Measurements from ENCODE around the gene TCP11L1.

The TCP11L1 gene

DNA sequence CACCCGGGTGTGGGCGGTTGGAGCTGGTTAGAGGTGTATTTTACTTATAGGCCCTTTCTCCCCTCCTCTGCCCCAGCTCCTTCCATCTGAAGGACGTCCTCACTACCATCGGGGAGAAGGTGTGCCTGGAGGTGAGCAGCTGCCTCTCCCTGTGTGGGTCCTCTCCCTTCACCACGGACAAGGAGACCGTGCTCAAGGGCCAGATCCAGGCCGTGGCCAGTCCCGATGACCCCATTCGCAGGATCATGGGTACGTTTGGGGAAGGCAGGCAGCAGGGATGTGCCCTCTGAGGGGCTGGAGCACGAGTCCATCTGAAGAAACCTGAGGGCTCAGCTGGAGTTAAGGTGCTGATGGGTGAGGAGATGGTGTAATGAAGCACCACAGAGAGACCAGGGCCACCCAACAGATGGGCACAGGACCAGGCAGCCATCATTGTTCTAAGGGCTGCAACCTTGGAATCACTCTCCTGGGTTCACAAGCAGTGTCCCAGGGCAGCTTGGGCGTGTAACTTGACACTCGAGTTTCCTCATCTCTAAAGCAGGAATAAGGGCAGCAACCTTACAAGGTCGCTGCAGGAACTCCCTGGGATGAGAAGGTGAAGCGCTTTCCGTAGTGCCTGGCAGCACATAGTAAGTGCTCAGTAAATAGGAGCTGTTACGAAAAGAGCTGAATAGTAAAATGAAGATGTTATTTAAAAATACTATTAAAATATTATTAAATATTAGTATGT is 29.4 kb downstream of the TCP11L1 start:
- Histone ChIP-seq H3K4me1 (no peaks in the 10 kb centered on the region), H3K9me3 (no peaks in the 10 kb centered on the region), H3K36me3 (no peaks in the 10 kb centered on the region), H3K4me3 (ENCODE audit: low read depth, low read length) (no peak overlapping the region), H3K27me3 (no peaks in the 10 kb centered on the region)
- TF ChIP-seq, protein P1, sequence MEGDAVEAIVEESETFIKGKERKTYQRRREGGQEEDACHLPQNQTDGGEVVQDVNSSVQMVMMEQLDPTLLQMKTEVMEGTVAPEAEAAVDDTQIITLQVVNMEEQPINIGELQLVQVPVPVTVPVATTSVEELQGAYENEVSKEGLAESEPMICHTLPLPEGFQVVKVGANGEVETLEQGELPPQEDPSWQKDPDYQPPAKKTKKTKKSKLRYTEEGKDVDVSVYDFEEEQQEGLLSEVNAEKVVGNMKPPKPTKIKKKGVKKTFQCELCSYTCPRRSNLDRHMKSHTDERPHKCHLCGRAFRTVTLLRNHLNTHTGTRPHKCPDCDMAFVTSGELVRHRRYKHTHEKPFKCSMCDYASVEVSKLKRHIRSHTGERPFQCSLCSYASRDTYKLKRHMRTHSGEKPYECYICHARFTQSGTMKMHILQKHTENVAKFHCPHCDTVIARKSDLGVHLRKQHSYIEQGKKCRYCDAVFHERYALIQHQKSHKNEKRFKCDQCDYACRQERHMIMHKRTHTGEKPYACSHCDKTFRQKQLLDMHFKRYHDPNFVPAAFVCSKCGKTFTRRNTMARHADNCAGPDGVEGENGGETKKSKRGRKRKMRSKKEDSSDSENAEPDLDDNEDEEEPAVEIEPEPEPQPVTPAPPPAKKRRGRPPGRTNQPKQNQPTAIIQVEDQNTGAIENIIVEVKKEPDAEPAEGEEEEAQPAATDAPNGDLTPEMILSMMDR (IDR thresholded peaks at IDR 0.05; ENCODE audit: low read depth, low read length) = no peak
- no peak for DNase-seq

DNA sequence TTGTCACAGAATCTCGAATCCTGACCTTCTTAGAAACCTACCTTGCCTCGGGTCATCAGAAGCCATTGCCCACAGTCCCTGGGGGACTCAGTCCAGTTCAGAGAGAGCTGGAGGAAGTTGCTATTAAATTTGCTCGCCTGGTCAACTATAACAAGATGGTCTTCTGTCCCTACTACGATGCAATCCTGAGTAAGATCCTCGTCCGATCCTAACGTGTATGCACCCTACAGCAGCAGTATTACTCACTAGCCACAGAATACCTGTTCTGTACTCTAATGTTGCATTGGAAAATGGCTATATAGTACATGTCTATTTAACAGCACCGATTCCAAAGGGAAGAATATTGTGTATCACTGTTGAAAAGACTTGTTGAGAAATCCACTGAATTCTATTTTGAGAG is 33.1 kb downstream of the TCP11L1 start:
- no peaks in the 10 kb centered on the region for H3K9me3 ChIP-seq
- H3K27me3 ChIP-seq = no peaks in the 10 kb centered on the region
- no peaks in the 10 kb centered on the region for H3K36me3 ChIP-seq
- H3K4me1 ChIP-seq = no peaks in the 10 kb centered on the region
- TF ChIP-seq, protein P1 (IDR thresholded peaks at IDR 0.05; ENCODE audit: low read depth, low read length) = no peak
- DNase-seq = no peak
- no peak overlapping the region for H3K4me3 ChIP-seq (ENCODE audit: low read depth, low read length)

DNA sequence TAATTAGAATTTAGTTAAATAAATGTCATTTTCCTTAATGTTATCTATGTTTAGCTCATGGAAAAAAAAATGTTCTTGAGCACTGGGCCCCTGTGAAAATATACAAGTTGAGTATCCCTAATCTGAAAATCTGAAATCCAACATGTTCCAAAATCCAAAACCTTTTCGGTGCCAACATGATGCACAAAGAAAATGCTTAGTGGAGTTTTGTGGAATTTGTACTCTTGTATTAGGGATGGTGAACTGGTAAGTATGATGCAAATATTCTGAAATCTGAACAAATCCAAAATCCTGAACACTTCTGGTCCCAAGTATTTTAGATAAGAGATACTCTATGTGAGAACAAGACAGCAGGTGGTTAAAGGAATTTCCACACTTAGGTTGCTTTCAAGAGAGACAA is 44.5 kb downstream of the TCP11L1 start:
- no peak for DNase-seq
- TF ChIP-seq, protein P1 (IDR thresholded peaks at IDR 0.05; ENCODE audit: low read depth, low read length) = no peak
- Histone ChIP-seq H3K4me1 (no peaks in the 10 kb centered on the region), H3K27me3 (no peaks in the 10 kb centered on the region), H3K4me3 (ENCODE audit: low read depth, low read length) (no peak overlapping the region), H3K9me3 (no peaks in the 10 kb centered on the region), H3K36me3 (no peaks in the 10 kb centered on the region; the same call in none of the 2 replicates)

DNA sequence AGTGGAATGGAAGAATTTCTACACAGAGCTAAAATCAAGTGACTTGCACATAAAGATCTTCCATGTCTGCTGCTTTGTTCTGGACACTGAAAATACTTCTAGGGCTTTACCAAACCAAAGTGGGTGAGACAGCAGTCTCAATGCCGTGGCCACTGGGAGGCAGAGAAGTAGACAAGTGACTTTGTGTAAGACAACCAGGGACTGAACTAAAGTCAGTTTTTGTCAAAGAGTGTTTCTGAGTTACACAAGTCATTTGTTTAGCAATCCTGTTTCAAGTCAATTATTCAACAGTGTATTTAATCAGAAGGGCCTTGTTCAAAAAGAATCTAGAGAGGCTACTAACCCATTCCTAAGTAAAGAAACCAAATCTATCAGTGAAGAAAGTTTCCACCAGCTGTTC is 46.6 kb downstream of the TCP11L1 start:
- Histone ChIP-seq H3K4me1 (no peaks in the 10 kb centered on the region), H3K4me3 (ENCODE audit: low read depth, low read length) (no peak overlapping the region), H3K36me3 (peaks cover 4% of the 10 kb centered on the region), H3K27me3 (no peaks in the 10 kb centered on the region), H3K9me3 (no peaks in the 10 kb centered on the region)
- TF ChIP-seq, protein P1 (IDR thresholded peaks at IDR 0.05; ENCODE audit: low read depth, low read length) = no peak
- DNase-seq = no peak

DNA sequence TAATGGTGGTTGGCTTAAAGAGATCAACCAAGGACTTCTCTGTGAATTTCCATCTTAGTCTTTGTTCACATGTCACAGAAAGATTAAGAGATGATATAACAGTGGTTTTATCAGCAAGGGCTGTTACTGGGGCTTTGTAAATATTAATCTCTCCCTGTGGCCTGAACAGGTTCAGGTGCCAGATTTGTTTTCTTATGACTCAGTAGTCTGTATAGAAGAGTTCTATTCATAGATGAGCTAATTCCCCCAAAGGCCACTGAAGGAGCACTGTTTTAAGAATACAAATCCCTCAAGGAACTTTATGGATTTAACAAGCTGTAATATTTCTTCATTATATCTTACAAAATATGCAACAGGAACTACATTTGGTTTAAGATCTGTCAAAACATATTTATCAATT is 50.4 kb downstream of the TCP11L1 start:
- Histone ChIP-seq H3K4me1 (no peaks in the 10 kb centered on the region), H3K36me3 (peaks cover 4% of the 10 kb centered on the region; the same call in 1 of the 2 replicates), H3K9me3 (no peaks in the 10 kb centered on the region), H3K27me3 (no peaks in the 10 kb centered on the region), H3K4me3 (ENCODE audit: low read depth, low read length) (no peak overlapping the region)
- no peak for DNase-seq
- TF ChIP-seq, protein P1 (IDR thresholded peaks at IDR 0.05; ENCODE audit: low read depth, low read length) = no peak

DNA sequence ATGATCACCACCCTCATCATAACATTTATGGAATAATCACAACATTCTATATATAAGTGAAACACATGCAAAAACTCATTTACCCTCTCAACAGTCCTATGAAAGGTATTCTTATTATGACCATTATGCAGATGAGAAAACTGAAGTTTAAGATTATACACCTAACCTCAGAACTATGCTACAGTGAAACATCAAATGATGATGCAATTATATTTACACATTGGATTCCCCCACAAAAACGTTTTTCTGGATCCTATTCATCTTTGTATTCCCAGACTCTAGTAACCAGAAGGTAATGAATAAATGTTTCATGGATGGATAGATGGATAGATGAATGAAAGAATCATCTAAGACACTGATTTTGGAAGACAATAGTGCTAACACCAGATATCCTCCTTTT is 54.8 kb downstream of the TCP11L1 start:
- H3K4me3 ChIP-seq (ENCODE audit: low read depth, low read length) = no peak overlapping the region
- H3K36me3 ChIP-seq = peaks cover 12% of the 10 kb centered on the region
- H3K4me1 ChIP-seq = no peaks in the 10 kb centered on the region
- DNase-seq = no peak
- H3K27me3 ChIP-seq = no peaks in the 10 kb centered on the region
- TF ChIP-seq, protein P1 (IDR thresholded peaks at IDR 0.05; ENCODE audit: low read depth, low read length) = no peak
- H3K9me3 ChIP-seq = no peaks in the 10 kb centered on the region
